Body of pancreas (tissue), 4 donors: ENCODE data around the gene TFAP2A. TPM values are rescaled to one million over a fixed set of nuclear protein-coding genes. Genes with fewer than 3 reads are reported as not detected.

ENCODE experiments used
- ATAC-seq: fragments of 150-250 bp; one replicate; pipeline ENCODE4 v1.9.1; 2016
- DNase-seq, 4 donors: peaks; one replicate each; pipeline ENCODE4 v3.0.0-alpha.2; 2019
- H3K27ac ChIP-seq, 4 donors: fragments of 200-600 bp; sonication (generic); 1 replicate in 3 of 4; 2 replicates in 1 of 4; pipeline versions ENCODE4 v1.5.1 to v1.6.1; 2016 to 2019; ENCODE audit warnings: mild to moderate bottlenecking in 1 of 4, mixed read lengths in 1 of 4, moderate library complexity in 1 of 4
- H3K27me3 ChIP-seq, 2 donors: fragments of 200-600 bp; sonication (generic); one replicate each; pipeline ENCODE4 v1.6.0; 2016; ENCODE audit warnings: mild to moderate bottlenecking in 1 of 2
- H3K36me3 ChIP-seq, 2 donors: fragments of 200-600 bp; sonication (generic); replicated peaks in 1 of 2; 2 replicates each; pipeline ENCODE4 v1.5.1; 2016; ENCODE audit warnings: low read depth in 2 of 2; ENCODE audit not compliant: insufficient read depth in 1 of 2
- H3K4me1 ChIP-seq: fragments of 200-600 bp; sonication (generic); one replicate; pipeline ENCODE4 v1.6.0; 2016
- H3K4me3 ChIP-seq, 2 donors: fragments of 200-600 bp; sonication (generic); 1 replicate in 1 of 2; 2 replicates in 1 of 2; pipeline ENCODE4 v1.5.1; 2016 to 2019
- H3K9me3 ChIP-seq, 3 donors: fragments of 200-600 bp; sonication (generic); 1 replicate in 2 of 3; 2 replicates in 1 of 3; pipeline ENCODE4 v1.5.1; 2016
- POLR2A ChIP-seq, 3 donors: fragments of 450-650 bp; IDR thresholded peaks; one replicate each; pipeline ENCODE4 v1.6.1; 2016; ENCODE audit warnings: antibody characterized with exemption in 3 of 3, mild to moderate bottlenecking in 2 of 3
- WGBS, 2 donors: methylation state at CpG; one replicate each; pipeline ENCODE4 v1.1.5; 2017; 5-methylcytosine and 5-hydroxymethylcytosine counted together
- intact Hi-C: fragments of 100-400 bp; cut with DNase I; formaldehyde crosslinking; loops from one replicate; pipeline ENCODE4 v1.15.1; 2023
- total RNA-seq, 2 donors: library from RNA; depleted of rRNA; stranded (reverse); fragments of >200 nt; gene quantifications; one replicate each; pipeline ENCODE4 v1.1.0, GENCODE V29; 2016
- TF ChIP-seq, protein P1 (sequence below), 7 experiments: fragments of 450-650 bp in 4 of 7; fragments of 200-600 bp in 3 of 7; sonication (generic) in 3 of 7; IDR thresholded peaks; one replicate each; pipeline ENCODE4 v1.5.1; 2016 to 2019; ENCODE audit warnings: antibody characterized with exemption in 7 of 7

Gene TFAP2A
- total RNA-seq, 2 donors from 2014 or later: not detected

DNA sequence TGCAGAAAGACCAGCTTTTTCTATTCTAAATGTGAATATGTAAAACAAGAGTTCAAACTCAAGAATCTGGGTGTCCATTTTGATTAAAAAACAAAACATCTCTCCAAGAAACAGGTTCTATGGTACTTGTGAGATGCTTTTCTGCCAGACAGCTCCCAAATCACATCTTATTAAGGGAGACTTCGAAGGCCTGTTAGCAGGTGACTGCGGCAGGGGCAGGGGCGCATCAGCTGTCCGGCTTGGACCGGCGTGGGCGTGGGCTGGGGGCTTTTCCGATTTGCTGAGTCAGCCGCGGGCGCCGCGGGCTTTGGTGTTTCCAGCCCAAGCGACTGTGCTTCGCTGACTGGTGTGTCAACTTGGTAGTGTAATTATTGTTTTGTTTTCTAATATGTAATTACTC is 32.6 kb downstream of the TFAP2A start:
- TF ChIP-seq, protein P1, sequence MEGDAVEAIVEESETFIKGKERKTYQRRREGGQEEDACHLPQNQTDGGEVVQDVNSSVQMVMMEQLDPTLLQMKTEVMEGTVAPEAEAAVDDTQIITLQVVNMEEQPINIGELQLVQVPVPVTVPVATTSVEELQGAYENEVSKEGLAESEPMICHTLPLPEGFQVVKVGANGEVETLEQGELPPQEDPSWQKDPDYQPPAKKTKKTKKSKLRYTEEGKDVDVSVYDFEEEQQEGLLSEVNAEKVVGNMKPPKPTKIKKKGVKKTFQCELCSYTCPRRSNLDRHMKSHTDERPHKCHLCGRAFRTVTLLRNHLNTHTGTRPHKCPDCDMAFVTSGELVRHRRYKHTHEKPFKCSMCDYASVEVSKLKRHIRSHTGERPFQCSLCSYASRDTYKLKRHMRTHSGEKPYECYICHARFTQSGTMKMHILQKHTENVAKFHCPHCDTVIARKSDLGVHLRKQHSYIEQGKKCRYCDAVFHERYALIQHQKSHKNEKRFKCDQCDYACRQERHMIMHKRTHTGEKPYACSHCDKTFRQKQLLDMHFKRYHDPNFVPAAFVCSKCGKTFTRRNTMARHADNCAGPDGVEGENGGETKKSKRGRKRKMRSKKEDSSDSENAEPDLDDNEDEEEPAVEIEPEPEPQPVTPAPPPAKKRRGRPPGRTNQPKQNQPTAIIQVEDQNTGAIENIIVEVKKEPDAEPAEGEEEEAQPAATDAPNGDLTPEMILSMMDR (IDR thresholded peaks at IDR 0.05): no peak
- TF ChIP-seq POLR2A (IDR thresholded peaks at IDR 0.05): no peak
- ATAC-seq (no peak), DNase-seq (no peak)
- Histone ChIP-seq H3K4me1 (peaks cover 7% of the 10 kb centered on the region), H3K27me3 (peaks cover 0 to 43% of the 10 kb centered on the region in 2 donors), H3K36me3 (no peaks in the 10 kb centered on the region), H3K9me3 (no peaks in the 10 kb centered on the region), H3K4me3 (no peak overlapping the region), H3K27ac (no peak overlapping the region)
- 6 to 15% methylated on average over 15 of the region's 15 CpGs for WGBS, 2 donors
- intact Hi-C loops: no loop called here

DNA sequence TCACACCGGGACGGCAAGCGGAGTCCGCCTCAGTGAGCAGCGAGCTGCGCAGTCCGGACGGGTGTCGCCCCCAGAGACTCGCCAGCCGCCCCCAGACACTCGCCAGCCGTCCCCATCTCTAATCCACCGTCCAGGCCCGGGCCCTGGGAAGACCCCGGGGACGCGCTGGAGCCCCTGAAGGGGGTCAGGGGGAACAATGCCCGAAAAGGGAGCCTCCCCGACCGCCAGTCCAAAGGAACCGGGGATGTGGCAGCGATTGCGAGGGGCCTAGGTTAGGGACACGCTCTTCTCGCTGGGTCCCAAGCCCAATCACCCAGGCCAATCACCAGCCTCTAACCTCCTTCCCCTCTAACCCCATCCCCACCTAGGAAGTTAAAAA is 33.1 kb downstream of the TFAP2A start:
- Histone ChIP-seq H3K9me3 (no peaks in the 10 kb centered on the region), H3K4me1 (peaks cover 7% of the 10 kb centered on the region), H3K27me3 (peaks cover 0 to 43% of the 10 kb centered on the region in 2 donors), H3K4me3 (no peak overlapping the region), H3K27ac (no peak overlapping the region), H3K36me3 (no peaks in the 10 kb centered on the region)
- intact Hi-C loops: no loop called here
- DNase-seq (no peak), ATAC-seq (no peak)
- 4 to 23% methylated on average over 6 to 26 of the region's 26 CpGs for WGBS, 2 donors
- no peak for TF ChIP-seq POLR2A (IDR thresholded peaks at IDR 0.05)
- TF ChIP-seq, protein P1 (IDR thresholded peaks at IDR 0.05): no peak

- DNase-seq (peak in 1 of 4 donors; percentile 12), ATAC-seq (no peak)
- Histone ChIP-seq H3K36me3 (no peaks in the 10 kb centered on the region), H3K4me1 (peaks cover 7% of the 10 kb centered on the region), H3K27me3 (peaks cover 0 to 43% of the 10 kb centered on the region in 2 donors), H3K9me3 (no peaks in the 10 kb centered on the region), H3K4me3 (no peak overlapping the region), H3K27ac (no peak overlapping the region)
- intact Hi-C loops: no loop called here
- TF ChIP-seq, protein P1 (IDR thresholded peaks at IDR 0.05): no peak
- TF ChIP-seq POLR2A (IDR thresholded peaks at IDR 0.05): no peak
- 3 to 14% methylated on average over 23 to 34 of the region's 34 CpGs for WGBS, 2 donors
Observed at GRCh38 chr6:10381133-10381829, 33.6 kb downstream of the TFAP2A start.

DNA sequence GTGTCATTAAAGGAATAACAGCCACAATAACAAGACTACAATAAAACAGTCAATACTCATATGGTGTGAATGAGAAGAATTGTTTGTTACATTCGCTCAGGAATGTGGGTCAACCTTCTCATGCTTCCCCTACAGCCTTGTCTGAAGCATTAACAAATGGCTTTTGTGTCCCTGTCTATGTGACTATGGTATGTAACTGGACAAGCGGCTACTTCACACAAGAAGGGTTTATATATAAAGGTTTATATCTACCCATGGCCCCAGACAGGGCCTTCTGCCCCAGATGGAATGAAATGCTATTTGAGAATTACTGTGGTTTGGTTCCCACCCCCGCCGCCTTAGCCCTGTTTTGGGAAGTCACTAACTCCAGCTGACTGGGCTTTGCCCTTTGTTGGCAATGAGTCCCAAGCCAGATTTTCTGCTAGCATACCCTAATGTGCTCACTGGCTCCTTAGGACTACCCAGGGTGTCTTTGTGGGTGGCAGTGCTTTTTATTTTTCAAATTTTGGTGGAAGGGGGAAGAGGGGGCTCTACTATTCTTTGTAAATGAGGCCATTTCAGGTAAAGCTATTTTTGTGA is 39.4 kb downstream of the TFAP2A start:
- TF ChIP-seq, protein P1 (IDR thresholded peaks at IDR 0.05): no peak
- TF ChIP-seq POLR2A (IDR thresholded peaks at IDR 0.05): no peak
- H3K4me3 ChIP-seq: no peak overlapping the region
- WGBS, 2 donors: 64 to 74% methylated on average over 4 of the region's 4 CpGs
- intact Hi-C loops: no loop called here
- H3K27ac ChIP-seq: no peak overlapping the region
- H3K9me3 ChIP-seq: no peaks in the 10 kb centered on the region
- no peak for DNase-seq
- no peak for ATAC-seq
- H3K36me3 ChIP-seq: no peaks in the 10 kb centered on the region
- H3K4me1 ChIP-seq: no peaks in the 10 kb centered on the region
- H3K27me3 ChIP-seq: peaks cover 0 to 4% of the 10 kb centered on the region in 2 donors
